Immature natural killer cell (primary cell): ENCODE measurements around the gene ASIC2. TPM values are rescaled to one million over a fixed set of nuclear protein-coding genes. Genes with fewer than 3 reads are reported as not detected.

Experiments used
- DNase-seq, 3 donors: peaks; one replicate each; pipeline ENCODE4 v3.0.0; 2022; ENCODE audit warnings: mixed read lengths in 1 of 3
- H3K27ac Mint-ChIP-seq, 6 donors: one replicate each; pipeline ENCODE4 v1.8.0; 2020; ENCODE audit warnings: mixed read lengths in 6 of 6, mild to moderate bottlenecking in 5 of 6, inconsistent platforms in 4 of 6, moderate library complexity in 3 of 6
- H3K27me3 Mint-ChIP-seq, 3 donors: one replicate each; pipeline ENCODE4 v1.8.0; 2020 to 2021; ENCODE audit warnings: low read depth in 3 of 3, mild to moderate bottlenecking in 3 of 3, mixed read lengths in 3 of 3, moderate library complexity in 3 of 3, inconsistent platforms in 1 of 3
- H3K36me3 Mint-ChIP-seq, 3 donors: one replicate each; pipeline ENCODE4 v1.8.0; 2020; ENCODE audit warnings: mixed read lengths in 3 of 3, inconsistent platforms in 2 of 3, mild to moderate bottlenecking in 2 of 3
- H3K4me1 Mint-ChIP-seq, 2 donors: one replicate each; pipeline ENCODE4 v1.8.0; 2020; ENCODE audit warnings: inconsistent platforms in 2 of 2, mild to moderate bottlenecking in 2 of 2, mixed read lengths in 2 of 2, moderate library complexity in 1 of 2
- H3K4me3 Mint-ChIP-seq, 5 donors: one replicate each; pipeline ENCODE4 v1.8.0; 2020; ENCODE audit warnings: mild to moderate bottlenecking in 5 of 5, mixed read lengths in 5 of 5, inconsistent platforms in 3 of 5, moderate library complexity in 3 of 5
- H3K9me3 Mint-ChIP-seq, 6 donors: one replicate each; pipeline ENCODE4 v1.8.0; 2020; ENCODE audit warnings: mild to moderate bottlenecking in 6 of 6, mixed read lengths in 6 of 6, inconsistent platforms in 4 of 6, moderate library complexity in 3 of 6
- polyA plus RNA-seq, 3 donors: library from polyadenylated mRNA; unstranded; fragments of 300-500 nt; fragmentation: Illumina TruSeq; gene quantifications; one replicate each; pipeline ENCODE4 v1.2.3, GENCODE V29; 2021

Gene ASIC2
- polyA plus RNA-seq, 3 donors from 2014 or later, result not detected

DNA sequence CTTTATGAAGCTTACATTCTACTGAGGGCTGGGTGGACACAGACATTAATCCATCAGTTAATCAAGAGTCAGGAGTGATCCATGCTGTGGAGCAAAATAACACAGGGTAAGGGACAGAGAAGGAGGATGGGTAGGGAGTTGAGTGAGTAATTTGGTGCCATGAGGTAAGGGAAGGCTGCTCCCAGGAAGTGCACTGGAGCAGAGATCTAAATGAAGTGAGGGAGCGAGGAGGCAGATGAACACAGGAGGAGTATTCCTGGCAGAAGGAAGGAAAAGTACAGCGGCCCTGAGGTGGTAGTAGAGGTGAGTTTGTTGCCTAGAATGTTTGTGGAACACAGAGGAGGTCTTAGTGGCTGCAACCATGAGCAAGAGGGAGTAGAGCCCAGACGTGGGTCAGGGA, 34.8 kb downstream of the ASIC2 start:
- Mint-ChIP-seq H3K36me3 (no peaks in the 10 kb centered on the region), H3K4me3 (no peak overlapping the region), H3K4me1 (no peaks in the 10 kb centered on the region), H3K27ac (no peak overlapping the region), H3K27me3 (peaks cover 3 to 10% (median 7%) of the 10 kb centered on the region in 3 donors), H3K9me3 (no peaks in the 10 kb centered on the region)
- no peak for DNase-seq

DNA sequence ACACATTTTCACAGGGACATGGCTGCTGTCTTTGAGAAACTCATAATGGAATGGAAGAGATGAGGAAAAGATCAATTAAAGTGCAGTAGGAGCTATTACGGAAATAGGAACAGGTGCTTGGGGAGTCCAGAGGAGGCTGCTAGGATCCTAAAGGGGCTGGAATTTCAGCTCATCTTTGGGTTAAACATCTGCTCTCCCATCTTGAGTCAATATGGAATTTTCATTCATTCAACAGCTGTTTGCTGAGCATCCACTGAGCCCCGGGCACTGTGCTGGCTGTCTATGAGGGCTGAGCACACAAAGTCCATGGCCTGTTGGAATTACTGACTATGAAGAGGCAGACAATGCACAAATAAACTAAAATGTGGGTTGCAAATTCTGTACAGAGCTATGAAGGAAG, 47.9 kb downstream of the ASIC2 start:
- Mint-ChIP-seq H3K27ac (no peak overlapping the region), H3K4me1 (no peaks in the 10 kb centered on the region), H3K36me3 (no peaks in the 10 kb centered on the region), H3K27me3 (peaks cover 0 to 19% (median 4%) of the 10 kb centered on the region in 3 donors), H3K9me3 (no peaks in the 10 kb centered on the region), H3K4me3 (no peak overlapping the region)
- no peak for DNase-seq

DNA sequence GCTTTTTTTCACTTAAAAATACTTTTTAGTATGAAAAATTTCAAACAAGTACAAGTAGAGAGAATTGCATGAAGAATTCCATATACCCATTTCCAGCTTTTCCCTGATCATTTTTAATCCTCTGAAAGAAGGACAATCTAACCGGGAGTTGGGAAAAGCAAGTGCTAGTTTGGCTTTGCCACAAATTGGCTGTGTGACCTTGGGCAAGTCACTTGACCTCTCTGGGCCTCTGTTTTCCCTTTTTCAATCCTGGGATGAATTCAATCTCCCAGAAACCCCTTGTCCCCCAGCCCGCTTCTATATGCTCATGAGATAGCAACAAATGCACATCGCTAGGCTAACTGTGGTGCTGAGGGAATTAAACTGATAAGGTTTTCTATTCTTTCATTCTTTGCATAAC, 49.4 kb downstream of the ASIC2 start:
- Mint-ChIP-seq H3K4me3 (no peak overlapping the region), H3K9me3 (no peaks in the 10 kb centered on the region), H3K36me3 (no peaks in the 10 kb centered on the region), H3K4me1 (no peaks in the 10 kb centered on the region), H3K27ac (no peak overlapping the region), H3K27me3 (peaks cover 4 to 21% (median 5%) of the 10 kb centered on the region in 3 donors)
- DNase-seq, result no peak

DNA sequence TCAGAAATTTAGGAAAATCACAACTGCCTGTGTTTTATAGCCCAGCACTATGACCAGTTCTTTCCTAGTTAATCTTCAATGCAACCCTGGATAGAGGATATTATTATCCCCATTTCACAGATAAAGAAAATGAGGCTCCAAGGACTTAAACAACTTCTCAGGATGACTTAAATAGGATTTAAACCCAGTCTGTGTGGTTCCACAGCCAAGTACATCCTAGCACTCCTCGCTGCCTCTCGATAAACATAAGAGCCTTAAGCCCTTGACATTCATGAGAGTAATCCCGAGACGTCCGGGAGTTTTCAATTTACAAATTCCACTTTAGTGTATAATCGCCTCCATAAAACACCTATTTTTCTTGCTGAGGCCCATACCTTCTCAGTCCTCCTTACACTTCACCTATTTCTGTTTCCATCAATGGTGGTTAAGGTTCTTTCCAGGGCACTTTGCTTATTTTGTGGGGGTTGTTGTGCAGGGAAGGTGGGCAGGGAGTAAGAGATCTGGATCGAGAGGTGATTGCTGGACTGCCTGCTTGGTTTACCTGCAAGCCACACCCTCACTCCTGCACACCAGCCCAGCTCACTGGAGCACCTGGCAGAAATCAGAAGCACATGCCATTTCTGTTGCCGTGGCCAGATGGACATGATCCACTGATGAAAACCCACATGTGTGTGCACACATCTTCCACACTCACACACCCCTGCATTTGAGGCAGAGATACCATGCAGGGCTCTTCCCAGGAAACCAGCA, 50.5 kb downstream of the ASIC2 start:
- Mint-ChIP-seq H3K4me1 (no peaks in the 10 kb centered on the region), H3K9me3 (no peaks in the 10 kb centered on the region), H3K27ac (no peak overlapping the region), H3K36me3 (no peaks in the 10 kb centered on the region), H3K4me3 (no peak overlapping the region), H3K27me3 (peaks cover 4 to 27% (median 5%) of the 10 kb centered on the region in 3 donors)
- DNase-seq, result no peak

DNA sequence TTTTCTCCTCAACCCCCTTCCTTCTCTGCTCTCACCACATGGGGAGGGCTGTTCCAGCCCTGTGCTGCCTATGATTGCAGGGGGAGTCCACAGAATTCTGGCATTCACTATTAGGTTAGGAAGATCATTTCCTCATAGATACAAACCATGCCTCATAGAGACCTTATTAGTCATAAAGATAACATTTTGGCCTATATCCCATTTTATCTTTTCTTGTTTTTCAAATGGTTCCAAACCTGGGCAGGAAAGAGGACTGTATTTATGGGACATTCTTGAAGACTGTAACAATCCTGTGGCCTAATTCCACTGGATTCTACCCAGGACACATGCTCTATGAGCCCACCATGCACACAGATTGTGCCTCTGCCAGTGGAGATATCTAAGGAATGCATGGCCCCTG, 51.7 kb downstream of the ASIC2 start:
- H3K27ac Mint-ChIP-seq, result no peak overlapping the region
- no peaks in the 10 kb centered on the region for H3K4me1 Mint-ChIP-seq
- no peak overlapping the region for H3K4me3 Mint-ChIP-seq

DNA sequence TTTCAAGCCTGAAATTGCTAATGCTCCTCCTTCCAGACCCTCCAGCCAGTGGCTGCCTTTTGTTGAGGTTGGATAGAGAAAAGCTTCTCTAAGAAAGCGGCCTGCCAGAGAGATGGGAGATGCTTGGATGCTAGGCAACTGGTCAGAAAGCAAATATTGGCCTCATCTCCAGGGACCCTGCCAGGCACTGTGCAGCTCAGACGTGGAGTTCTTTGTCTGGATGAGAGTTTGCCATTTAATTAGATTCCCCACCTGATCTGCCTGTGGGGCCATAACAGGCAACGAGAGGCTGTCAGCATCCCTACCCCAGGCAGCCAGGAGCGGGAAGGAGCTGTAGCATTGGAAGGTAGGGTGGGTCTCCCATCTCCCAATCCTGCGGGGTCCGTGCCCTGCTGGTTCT, 52.7 kb downstream of the ASIC2 start:
- Mint-ChIP-seq H3K9me3 (no peaks in the 10 kb centered on the region), H3K4me1 (no peaks in the 10 kb centered on the region), H3K27ac (no peak overlapping the region), H3K4me3 (no peak overlapping the region), H3K27me3 (peaks cover 6 to 28% (median 8%) of the 10 kb centered on the region in 3 donors), H3K36me3 (no peaks in the 10 kb centered on the region)
- no peak for DNase-seq

More for the DNA sequence above, 51.7 kb downstream of the ASIC2 start:
- H3K27me3 Mint-ChIP-seq, result peaks cover 4 to 27% (median 5%) of the 10 kb centered on the region in 3 donors
- DNase-seq, result no peak
- no peaks in the 10 kb centered on the region for H3K36me3 Mint-ChIP-seq
- no peaks in the 10 kb centered on the region for H3K9me3 Mint-ChIP-seq

DNA sequence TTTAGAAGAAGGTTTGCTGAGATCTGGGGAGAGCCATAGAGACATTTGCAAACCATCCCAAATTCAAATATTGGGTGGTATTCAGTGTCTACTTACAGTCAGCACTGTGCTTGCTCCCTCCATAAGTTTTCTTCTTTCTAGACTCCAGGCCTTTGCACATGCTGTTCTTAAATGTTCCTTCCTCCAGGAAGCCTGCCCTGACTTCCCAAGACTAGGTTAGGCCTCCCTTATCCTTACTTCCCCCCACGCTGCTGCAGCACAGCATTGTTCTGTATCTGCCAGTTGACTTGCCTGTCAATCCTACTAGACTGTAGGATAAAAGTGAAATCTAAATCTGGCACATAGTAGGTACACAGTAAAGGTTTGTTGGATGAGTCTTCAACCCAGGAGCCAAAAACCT, 53.4 kb downstream of the ASIC2 start:
- H3K4me1 Mint-ChIP-seq, result peaks cover 3 to 5% of the 10 kb centered on the region in 2 donors
- H3K4me3 Mint-ChIP-seq, result no peak overlapping the region
- H3K9me3 Mint-ChIP-seq, result no peaks in the 10 kb centered on the region
- peaks cover 6 to 23% (median 9%) of the 10 kb centered on the region in 3 donors for H3K27me3 Mint-ChIP-seq
- no peaks in the 10 kb centered on the region for H3K36me3 Mint-ChIP-seq
- H3K27ac Mint-ChIP-seq, result no peak overlapping the region
- no peak for DNase-seq

DNA sequence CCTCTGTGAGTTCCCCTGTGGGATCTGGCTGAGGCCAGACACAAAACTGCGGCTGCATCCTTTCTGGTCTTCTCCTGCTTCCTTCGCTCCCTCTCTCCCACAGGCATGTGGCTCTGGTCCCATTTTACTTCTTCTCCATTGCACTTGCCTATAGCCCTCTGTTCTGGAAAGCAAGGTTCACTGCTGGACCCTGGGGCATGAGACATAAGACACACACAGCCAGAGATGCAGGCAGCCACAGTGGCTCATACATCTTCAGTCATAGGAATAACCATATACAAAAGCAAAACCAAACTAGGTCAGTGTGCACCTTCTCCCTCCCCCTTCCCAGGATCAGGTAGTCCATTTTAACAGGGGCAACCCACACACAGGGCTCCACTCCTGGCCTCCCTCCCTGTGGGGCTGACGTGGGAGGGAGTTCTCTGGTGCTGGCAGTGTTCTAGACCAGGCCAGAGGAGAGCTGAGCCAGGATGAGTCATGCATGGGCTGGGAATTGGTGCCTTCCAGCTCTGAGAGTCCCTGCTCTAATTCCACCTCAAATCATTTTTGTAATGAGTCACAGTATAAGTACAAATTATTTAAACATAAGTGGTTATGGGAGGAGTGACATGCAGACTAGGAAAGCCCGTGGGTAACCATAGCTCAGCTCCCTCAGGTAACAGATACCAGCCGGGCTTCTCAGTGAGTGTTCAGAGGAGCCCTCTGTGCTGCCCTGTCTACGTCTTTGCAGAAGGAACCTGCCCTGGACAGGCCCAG, 58.0 kb downstream of the ASIC2 start:
- H3K27me3 Mint-ChIP-seq, result peaks cover 6 to 20% (median 9%) of the 10 kb centered on the region in 3 donors
- no peaks in the 10 kb centered on the region for H3K36me3 Mint-ChIP-seq
- H3K4me3 Mint-ChIP-seq, result peak overlapping the region in 1 of 5 donors; percentile 54
- no peak for DNase-seq
- H3K9me3 Mint-ChIP-seq, result no peaks in the 10 kb centered on the region
- peaks cover 16 to 20% of the 10 kb centered on the region in 2 donors for H3K4me1 Mint-ChIP-seq
- H3K27ac Mint-ChIP-seq, result no peak overlapping the region

DNA sequence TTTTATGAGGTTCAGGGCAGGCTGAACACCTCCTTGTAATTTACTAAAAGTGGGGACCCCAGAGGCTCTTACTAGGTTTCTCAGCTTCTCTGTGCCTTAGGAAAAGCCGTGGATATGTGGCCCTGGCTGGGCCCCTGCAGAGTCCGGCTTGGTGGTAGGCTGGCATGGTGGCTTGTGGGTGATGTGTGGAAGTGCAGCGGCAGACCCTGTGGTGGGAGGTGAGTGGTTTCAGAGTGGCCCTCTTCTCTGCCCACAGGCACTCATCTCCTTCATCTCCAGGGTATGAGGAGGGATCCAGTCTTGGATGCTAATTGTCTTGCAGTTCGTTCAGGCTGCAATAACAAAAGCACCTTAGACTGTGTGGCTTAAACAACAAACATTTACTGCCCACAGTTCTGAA, 58.9 kb downstream of the ASIC2 start:
- peak overlapping the region in 1 of 6 donors; percentile 21 for H3K27ac Mint-ChIP-seq

DNA sequence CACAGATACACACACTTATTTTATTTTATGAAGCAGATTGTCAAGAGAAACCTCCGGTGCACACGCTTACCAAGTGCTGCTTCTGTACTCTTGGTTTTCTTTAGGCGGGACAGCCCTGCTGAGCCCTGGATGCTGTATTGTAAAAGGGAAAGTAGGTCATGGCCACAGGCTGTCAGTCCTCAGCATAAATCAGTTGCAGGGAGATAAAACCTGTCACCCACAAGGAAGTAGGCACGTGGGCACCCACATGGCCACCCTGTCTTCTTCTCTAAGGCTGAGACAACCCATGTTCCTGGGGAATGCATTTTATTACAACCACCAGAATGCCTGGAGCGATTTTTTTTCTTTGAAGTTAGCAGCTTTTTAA, 59.3 kb downstream of the ASIC2 start:
- peak; percentile 6 to 26 (median 25) for DNase-seq
- Mint-ChIP-seq H3K36me3 (no peaks in the 10 kb centered on the region), H3K27me3 (peaks cover 1 to 14% (median 5%) of the 10 kb centered on the region in 3 donors), H3K9me3 (no peaks in the 10 kb centered on the region), H3K27ac (peak overlapping the region in 2 of 6 donors; percentile 8 to 30), H3K4me3 (peak overlapping the region in 4 of 5 donors; percentile 0 to 43 (median 14)), H3K4me1 (peaks cover 16 to 20% of the 10 kb centered on the region in 2 donors)

More for the DNA sequence above, 58.9 kb downstream of the ASIC2 start:
- Mint-ChIP-seq H3K4me3 (peak overlapping the region in 1 of 5 donors; percentile 36), H3K4me1 (peaks cover 16 to 20% of the 10 kb centered on the region in 2 donors), H3K9me3 (no peaks in the 10 kb centered on the region), H3K36me3 (no peaks in the 10 kb centered on the region), H3K27me3 (peaks cover 1 to 14% (median 5%) of the 10 kb centered on the region in 3 donors)
- DNase-seq, result no peak

DNA sequence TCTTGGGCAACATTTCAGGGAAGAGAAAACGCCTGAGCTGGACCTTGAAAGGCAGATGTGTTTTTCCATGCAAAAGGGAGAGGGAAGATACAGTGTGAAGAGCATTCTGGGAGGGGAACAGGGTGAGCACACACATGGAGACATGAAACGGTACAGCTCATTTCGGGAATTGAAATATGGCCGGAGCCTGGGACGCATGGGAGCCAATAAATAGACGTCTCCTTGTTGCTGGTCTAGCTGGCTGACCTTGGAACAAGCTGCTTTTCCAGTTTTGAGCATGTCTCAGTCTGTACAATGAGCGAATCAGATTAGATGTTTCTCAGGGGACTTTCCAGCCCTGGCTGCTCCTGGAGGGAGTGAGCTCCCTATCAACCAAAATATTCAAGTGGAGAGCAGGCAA, 63.6 kb downstream of the ASIC2 start:
- H3K4me1 Mint-ChIP-seq, result peaks cover 11 to 13% of the 10 kb centered on the region in 2 donors
- no peak overlapping the region for H3K27ac Mint-ChIP-seq
- no peaks in the 10 kb centered on the region for H3K36me3 Mint-ChIP-seq
- H3K4me3 Mint-ChIP-seq, result no peak overlapping the region
- no peak for DNase-seq
- H3K27me3 Mint-ChIP-seq, result peaks cover 0 to 5% (median 0%) of the 10 kb centered on the region in 3 donors
- no peaks in the 10 kb centered on the region for H3K9me3 Mint-ChIP-seq

DNA sequence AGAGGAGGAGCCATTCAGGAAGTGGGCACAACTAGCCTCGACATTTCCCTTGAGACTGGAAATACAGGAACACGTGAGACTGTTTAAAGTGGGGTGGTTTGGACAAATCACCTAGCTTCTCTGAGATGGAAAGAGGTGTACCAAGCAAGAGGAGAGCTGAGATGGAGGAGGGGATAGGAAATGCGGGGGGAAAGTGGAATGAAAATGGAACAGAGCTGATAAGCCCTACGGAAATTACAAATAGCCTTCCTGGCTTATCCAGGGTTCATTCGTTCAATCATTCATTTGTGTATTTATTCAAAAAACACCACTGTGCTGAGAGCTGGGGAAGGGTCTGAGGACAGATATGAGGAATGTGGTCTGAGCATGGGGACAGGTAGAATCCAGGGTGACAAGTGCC, 64.1 kb downstream of the ASIC2 start:
- Mint-ChIP-seq H3K4me1 (peaks cover 6 to 8% of the 10 kb centered on the region in 2 donors), H3K4me3 (no peak overlapping the region), H3K9me3 (no peaks in the 10 kb centered on the region), H3K27ac (no peak overlapping the region), H3K27me3 (peaks cover 0 to 3% (median 3%) of the 10 kb centered on the region in 3 donors), H3K36me3 (no peaks in the 10 kb centered on the region)
- DNase-seq, result no peak

DNA sequence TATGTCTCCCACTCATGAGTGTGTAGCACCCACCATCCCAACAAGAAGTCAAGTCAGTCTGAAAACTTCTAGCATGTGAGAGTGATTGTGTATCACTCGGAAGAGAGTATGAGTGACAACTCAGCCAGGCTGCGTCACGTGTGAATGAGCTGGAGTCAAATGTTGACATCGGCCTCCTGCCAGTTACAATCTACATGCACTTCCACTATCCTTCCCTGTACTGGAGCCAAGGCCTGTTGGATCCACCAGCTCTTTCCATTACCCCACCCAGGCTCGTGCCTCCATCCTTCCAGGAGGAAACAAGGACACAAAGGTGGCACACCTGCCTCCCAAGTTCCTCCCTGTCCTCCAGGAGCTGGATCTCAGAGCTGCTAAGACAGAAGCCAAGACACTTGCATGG, 64.5 kb downstream of the ASIC2 start:
- peaks cover 1 to 3% of the 10 kb centered on the region in 2 donors for H3K4me1 Mint-ChIP-seq
- H3K9me3 Mint-ChIP-seq, result no peaks in the 10 kb centered on the region
- no peak for DNase-seq
- no peaks in the 10 kb centered on the region for H3K36me3 Mint-ChIP-seq
- H3K4me3 Mint-ChIP-seq, result no peak overlapping the region
- H3K27ac Mint-ChIP-seq, result no peak overlapping the region
- peaks cover 0 to 3% (median 2%) of the 10 kb centered on the region in 3 donors for H3K27me3 Mint-ChIP-seq

DNA sequence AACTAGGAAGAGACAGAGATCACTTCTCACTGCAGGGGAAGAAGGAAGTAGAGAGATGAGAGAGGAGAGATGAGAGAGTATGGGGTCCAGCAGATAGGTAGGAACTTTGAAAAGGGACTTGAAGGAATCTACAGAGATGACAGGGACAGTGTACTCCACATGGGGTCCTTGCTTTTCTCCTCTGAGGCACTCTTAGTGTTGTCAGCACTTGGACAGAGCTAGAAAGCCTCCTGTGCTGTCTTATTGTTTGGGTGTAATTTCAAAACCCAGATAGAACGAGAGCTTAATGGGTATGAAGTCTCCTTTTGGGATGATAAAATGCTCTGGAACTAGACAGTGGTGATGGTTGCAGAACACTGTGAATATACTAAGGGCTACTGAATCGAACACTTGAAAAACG, 65.2 kb downstream of the ASIC2 start:
- Mint-ChIP-seq H3K9me3 (no peaks in the 10 kb centered on the region), H3K4me3 (no peak overlapping the region), H3K4me1 (no peaks in the 10 kb centered on the region), H3K27me3 (peaks cover 0 to 3% (median 0%) of the 10 kb centered on the region in 3 donors), H3K36me3 (no peaks in the 10 kb centered on the region), H3K27ac (no peak overlapping the region)
- DNase-seq, result no peak
